ENCODE data around the gene STPG1.

The STPG1 gene

GRCh38 chr1:24321697-24322469 is 91.7 kb downstream of the STPG1 start (continued):
- TF ChIP-seq ZBTB11 (tag by site-specific recombination; conservative IDR thresholded peaks at IDR 0.05; ENCODE audit: low read depth) (peak; percentile 34; the same call in 1 of the 2 replicates), SETDB1 (IDR thresholded peaks at IDR 0.05; ENCODE audit: insufficient read length, low read length) (no peak), MYNN (tag by site-specific recombination; IDR thresholded peaks at IDR 0.05; ENCODE audit: borderline replicate concordance) (no peak), GLIS1 (tag by site-specific recombination; IDR thresholded peaks at IDR 0.05) (peak; percentile 93), BCL11B (tag by site-specific recombination; IDR thresholded peaks at IDR 0.05; ENCODE audit: low read depth) (no peak), ZNF777 (tag by site-specific recombination; IDR thresholded peaks at IDR 0.05; ENCODE audit: borderline replicate concordance) (no peak; the same call in 1 of the 2 replicates), ZNF121 (tag by site-specific recombination; IDR thresholded peaks at IDR 0.05) (no peak), TCF7L2 (IDR thresholded peaks at IDR 0.05; ENCODE audit: borderline replicate concordance, low read depth, low read length) (peak; percentile 97), ZNF416 (tag by site-specific recombination; IDR thresholded peaks at IDR 0.05) (no peak), ZNF112 (tag by site-specific recombination; IDR thresholded peaks at IDR 0.05) (no peak), KLF1 (tag by site-specific recombination; IDR thresholded peaks at IDR 0.05) (no peak; the same call in 1 of the 2 replicates), ZSCAN4 (tag by site-specific recombination; IDR thresholded peaks at IDR 0.05) (no peak), ZEB2 (tag by site-specific recombination; IDR thresholded peaks at IDR 0.05) (peak; percentile 78), WT1 (tag by site-specific recombination; IDR thresholded peaks at IDR 0.05) (peak; percentile 64), ZFP37 (tag by site-specific recombination; IDR thresholded peaks at IDR 0.05) (peak; percentile 72), ZNF175 (tag by site-specific recombination; IDR thresholded peaks at IDR 0.05) (no peak), ZNF157 (tag by site-specific recombination; IDR thresholded peaks at IDR 0.05) (no peak)
- TF ChIP-seq, protein P1, sequence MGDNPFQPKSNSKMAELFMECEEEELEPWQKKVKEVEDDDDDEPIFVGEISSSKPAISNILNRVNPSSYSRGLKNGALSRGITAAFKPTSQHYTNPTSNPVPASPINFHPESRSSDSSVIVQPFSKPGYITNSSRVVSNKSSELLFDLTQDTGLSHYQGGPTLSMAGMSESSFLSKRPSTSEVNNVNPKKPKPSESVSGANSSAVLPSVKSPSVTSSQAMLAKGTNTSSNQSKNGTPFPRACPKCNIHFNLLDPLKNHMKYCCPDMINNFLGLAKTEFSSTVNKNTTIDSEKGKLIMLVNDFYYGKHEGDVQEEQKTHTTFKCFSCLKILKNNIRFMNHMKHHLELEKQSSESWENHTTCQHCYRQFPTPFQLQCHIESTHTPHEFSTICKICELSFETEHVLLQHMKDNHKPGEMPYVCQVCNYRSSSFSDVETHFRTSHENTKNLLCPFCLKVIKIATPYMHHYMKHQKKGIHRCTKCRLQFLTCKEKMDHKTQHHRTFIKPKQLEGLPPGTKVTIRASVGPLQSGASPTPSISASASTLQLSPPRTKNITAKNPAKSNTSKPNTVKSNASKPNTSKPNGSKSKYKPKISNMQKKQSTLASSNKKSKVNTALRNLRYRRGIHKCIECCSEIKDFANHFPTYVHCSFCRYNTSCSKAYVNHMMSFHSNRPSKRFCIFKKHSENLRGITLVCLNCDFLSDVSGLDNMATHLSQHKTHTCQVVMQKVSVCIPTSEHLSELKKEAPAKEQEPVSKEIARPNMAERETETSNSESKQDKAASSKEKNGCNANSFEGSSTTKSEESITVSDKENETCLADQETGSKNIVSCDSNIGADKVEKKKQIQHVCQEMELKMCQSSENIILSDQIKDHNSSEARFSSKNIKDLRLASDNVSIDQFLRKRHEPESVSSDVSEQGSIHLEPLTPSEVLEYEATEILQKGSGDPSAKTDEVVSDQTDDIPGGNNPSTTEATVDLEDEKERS (tag by site-specific recombination; IDR thresholded peaks at IDR 0.05): no peak
- TF ChIP-seq, protein P2, sequence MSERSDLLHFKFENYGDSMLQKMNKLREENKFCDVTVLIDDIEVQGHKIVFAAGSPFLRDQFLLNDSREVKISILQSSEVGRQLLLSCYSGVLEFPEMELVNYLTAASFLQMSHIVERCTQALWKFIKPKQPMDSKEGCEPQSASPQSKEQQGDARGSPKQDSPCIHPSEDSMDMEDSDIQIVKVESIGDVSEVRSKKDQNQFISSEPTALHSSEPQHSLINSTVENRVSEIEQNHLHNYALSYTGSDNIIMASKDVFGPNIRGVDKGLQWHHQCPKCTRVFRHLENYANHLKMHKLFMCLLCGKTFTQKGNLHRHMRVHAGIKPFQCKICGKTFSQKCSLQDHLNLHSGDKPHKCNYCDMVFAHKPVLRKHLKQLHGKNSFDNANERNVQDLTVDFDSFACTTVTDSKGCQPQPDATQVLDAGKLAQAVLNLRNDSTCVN (tag by site-specific recombination; optimal IDR thresholded peaks at IDR 0.05): peak; percentile 67
- TF ChIP-seq, protein P3, sequence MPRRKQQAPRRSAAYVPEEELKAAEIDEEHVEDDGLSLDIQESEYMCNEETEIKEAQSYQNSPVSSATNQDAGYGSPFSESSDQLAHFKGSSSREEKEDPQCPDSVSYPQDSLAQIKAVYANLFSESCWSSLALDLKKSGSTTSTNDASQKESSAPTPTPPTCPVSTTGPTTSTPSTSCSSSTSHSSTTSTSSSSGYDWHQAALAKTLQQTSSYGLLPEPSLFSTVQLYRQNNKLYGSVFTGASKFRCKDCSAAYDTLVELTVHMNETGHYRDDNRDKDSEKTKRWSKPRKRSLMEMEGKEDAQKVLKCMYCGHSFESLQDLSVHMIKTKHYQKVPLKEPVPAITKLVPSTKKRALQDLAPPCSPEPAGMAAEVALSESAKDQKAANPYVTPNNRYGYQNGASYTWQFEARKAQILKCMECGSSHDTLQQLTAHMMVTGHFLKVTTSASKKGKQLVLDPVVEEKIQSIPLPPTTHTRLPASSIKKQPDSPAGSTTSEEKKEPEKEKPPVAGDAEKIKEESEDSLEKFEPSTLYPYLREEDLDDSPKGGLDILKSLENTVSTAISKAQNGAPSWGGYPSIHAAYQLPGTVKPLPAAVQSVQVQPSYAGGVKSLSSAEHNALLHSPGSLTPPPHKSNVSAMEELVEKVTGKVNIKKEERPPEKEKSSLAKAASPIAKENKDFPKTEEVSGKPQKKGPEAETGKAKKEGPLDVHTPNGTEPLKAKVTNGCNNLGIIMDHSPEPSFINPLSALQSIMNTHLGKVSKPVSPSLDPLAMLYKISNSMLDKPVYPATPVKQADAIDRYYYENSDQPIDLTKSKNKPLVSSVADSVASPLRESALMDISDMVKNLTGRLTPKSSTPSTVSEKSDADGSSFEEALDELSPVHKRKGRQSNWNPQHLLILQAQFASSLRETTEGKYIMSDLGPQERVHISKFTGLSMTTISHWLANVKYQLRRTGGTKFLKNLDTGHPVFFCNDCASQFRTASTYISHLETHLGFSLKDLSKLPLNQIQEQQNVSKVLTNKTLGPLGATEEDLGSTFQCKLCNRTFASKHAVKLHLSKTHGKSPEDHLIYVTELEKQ (tag by site-specific recombination; IDR thresholded peaks at IDR 0.05; ENCODE audit: borderline replicate concordance): peak; percentile 53; the same call in 1 of the 2 replicates
- TF ChIP-seq, protein P4, sequence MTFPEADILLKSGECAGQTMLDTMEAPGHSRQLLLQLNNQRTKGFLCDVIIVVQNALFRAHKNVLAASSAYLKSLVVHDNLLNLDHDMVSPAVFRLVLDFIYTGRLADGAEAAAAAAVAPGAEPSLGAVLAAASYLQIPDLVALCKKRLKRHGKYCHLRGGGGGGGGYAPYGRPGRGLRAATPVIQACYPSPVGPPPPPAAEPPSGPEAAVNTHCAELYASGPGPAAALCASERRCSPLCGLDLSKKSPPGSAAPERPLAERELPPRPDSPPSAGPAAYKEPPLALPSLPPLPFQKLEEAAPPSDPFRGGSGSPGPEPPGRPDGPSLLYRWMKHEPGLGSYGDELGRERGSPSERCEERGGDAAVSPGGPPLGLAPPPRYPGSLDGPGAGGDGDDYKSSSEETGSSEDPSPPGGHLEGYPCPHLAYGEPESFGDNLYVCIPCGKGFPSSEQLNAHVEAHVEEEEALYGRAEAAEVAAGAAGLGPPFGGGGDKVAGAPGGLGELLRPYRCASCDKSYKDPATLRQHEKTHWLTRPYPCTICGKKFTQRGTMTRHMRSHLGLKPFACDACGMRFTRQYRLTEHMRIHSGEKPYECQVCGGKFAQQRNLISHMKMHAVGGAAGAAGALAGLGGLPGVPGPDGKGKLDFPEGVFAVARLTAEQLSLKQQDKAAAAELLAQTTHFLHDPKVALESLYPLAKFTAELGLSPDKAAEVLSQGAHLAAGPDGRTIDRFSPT (tag by site-specific recombination; IDR thresholded peaks at IDR 0.05): peak; percentile 36; the same call in 1 of the 2 replicates
- TF ChIP-seq, protein P5, sequence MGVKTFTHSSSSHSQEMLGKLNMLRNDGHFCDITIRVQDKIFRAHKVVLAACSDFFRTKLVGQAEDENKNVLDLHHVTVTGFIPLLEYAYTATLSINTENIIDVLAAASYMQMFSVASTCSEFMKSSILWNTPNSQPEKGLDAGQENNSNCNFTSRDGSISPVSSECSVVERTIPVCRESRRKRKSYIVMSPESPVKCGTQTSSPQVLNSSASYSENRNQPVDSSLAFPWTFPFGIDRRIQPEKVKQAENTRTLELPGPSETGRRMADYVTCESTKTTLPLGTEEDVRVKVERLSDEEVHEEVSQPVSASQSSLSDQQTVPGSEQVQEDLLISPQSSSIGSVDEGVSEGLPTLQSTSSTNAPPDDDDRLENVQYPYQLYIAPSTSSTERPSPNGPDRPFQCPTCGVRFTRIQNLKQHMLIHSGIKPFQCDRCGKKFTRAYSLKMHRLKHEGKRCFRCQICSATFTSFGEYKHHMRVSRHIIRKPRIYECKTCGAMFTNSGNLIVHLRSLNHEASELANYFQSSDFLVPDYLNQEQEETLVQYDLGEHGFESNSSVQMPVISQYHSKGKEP (tag by site-specific recombination; IDR thresholded peaks at IDR 0.05): 0 out of 2 replicates have a peak, but pooled peaks have one; percentile 19

All from HEK293 (cell line).